Activated T-cell treated with anti-CD3 and anti-CD28 coated beads, Interleukin-2, amount 50 U/mL, for 4 hours (primary cell): ENCODE results near the gene AP1S1. TPM values are rescaled to one million over a fixed set of nuclear protein-coding genes. Genes with fewer than 3 reads are reported as not detected.
"Not testable (repeated sequence)": the region's sequence is repeated elsewhere in the genome, so short reads cannot be mapped to it uniquely, and the experiment has no call there.

ENCODE experiments used
- ATAC-seq, 2 donors: fragments of 200-7000 bp; cut with Tn5 transposase; one replicate each; pipeline ENCODE4 v1.10.0; 2021
- DNase-seq: peaks from one replicate; pipeline ENCODE4 v3.0.0-alpha.2; 2020
- H3K27me3 Mint-ChIP-seq: one replicate; pipeline ENCODE4 v1.8.0; 2021; ENCODE audit warnings: low read depth, mixed read lengths
- H3K36me3 Mint-ChIP-seq: one replicate; pipeline ENCODE4 v1.8.0; 2022; ENCODE audit warnings: mixed read lengths; ENCODE audit not compliant: insufficient read depth
- H3K4me1 Mint-ChIP-seq: one replicate; pipeline ENCODE4 v1.8.0; 2021; ENCODE audit warnings: low read depth, mixed read lengths
- H3K4me3 Mint-ChIP-seq: one replicate; pipeline ENCODE4 v1.8.0; 2021; ENCODE audit warnings: mild to moderate bottlenecking, moderate library complexity, mixed read lengths
- H3K9me3 Mint-ChIP-seq: one replicate; pipeline ENCODE4 v1.8.0; 2021; ENCODE audit warnings: mixed read lengths
- total RNA-seq, 3 donors: library from RNA; stranded (reverse); gene quantifications; one replicate each; pipeline ENCODE4 v1.2.1, GENCODE V29; 2021

The AP1S1 gene
- total RNA-seq, 3 donors from 2014 or later, result 27.6 to 32.9 (median 28.3) TPM

DNA sequence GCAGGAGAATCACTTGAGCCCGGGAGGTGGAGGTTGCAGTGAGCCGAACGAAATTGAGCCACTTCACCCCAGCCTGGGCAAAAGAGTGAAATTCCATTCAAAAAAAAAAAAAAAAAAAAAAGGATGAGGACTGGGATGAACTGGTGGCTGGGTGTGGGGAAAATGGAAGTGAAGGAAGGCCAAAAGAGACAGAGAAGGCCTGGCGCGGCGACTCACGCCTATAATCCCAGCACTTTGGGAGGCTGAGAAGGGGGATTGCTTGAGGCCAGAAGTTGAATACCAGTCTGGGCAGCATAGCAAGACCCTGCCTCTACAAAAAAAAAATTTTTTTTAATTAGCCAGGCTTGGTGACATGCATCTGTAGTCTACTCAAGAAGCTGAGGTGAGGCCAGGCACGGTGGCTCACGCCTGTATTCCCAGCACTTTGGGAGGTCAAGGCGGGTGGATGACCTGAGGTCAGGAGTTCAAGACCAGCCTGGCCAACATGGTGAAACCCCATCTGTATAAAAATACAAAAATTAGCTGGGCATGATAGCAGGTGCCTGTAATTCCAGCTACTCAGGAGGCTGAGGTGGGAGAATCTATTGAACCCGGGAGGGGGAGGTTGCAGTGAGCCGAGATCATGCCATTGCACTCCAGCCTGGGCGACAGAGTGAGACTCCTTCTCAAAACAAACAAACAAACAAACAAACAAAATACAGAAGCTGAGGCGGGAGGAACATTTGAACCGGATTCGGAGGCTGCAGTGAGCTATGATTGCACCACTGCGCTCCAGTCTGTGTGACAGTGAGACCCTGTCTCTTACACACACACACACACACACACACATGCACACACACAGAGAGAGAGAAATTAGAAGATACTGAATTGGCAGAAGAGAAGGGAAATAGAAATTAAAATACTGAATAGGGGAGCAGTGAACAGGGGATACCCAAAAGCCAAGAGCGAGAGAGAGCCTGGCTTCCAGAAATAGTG lies 21.4 kb upstream of the AP1S1 start:
- not testable (repeated sequence) for H3K4me3 Mint-ChIP-seq, H3K36me3 Mint-ChIP-seq, ATAC-seq, DNase-seq, H3K9me3 Mint-ChIP-seq
- Mint-ChIP-seq H3K4me1 (peaks cover 29% of the 10 kb centered on the region), H3K27me3 (peaks cover 31% of the 10 kb centered on the region)

DNA sequence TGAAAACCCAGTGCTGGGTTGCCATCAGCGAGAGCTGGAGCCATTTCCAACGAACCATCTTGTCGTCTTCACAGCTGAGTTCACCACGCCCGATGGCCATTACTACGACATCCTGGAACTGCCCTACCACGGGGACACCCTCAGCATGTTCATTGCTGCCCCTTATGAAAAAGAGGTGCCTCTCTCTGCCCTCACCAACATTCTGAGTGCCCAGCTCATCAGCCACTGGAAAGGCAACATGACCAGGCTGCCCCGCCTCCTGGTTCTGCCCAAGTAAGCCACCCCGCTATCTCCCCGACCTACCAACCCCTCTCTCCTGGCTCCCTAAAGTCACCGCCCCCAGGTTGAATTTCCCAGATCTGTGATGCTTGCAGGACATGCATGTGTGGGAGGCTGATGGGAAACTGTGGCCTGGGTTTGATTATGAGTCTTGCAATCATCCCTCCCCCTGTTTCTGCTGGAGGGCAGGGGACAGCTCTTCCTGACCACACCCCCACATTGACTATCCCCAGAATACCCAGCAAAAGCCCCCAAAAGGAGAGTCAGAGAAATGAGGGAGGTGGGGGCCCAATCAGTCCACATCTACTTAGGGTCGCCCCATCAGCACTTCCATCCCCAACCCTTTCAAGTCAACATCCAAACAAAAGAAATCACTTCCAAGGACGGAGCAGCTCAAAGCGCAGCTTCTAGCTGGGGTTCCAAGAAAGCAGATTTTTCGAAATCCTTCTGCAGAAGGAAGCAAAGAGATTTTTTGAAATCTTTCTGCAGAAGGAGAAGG lies 20.5 kb upstream of the AP1S1 start:
- Mint-ChIP-seq H3K27me3 (peaks cover 30% of the 10 kb centered on the region), H3K4me1 (peaks cover 36% of the 10 kb centered on the region), H3K36me3 (no peaks in the 10 kb centered on the region), H3K4me3 (no peak overlapping the region), H3K9me3 (no peaks in the 10 kb centered on the region)
- no peak for DNase-seq
- ATAC-seq, result no peak

GRCh38 chr7:101134399-101134980 lies 19.8 kb upstream of the AP1S1 start:
- Mint-ChIP-seq H3K4me3 (no peak overlapping the region), H3K4me1 (peaks cover 39% of the 10 kb centered on the region), H3K36me3 (no peaks in the 10 kb centered on the region), H3K27me3 (peaks cover 27% of the 10 kb centered on the region), H3K9me3 (no peaks in the 10 kb centered on the region)
- DNase-seq (no peak), ATAC-seq (no peak)

GRCh38 chr7:101137651-101138212 lies 16.5 kb upstream of the AP1S1 start:
- DNase-seq (no peak), ATAC-seq (no peak)
- H3K36me3 Mint-ChIP-seq, result no peaks in the 10 kb centered on the region
- no peaks in the 10 kb centered on the region for H3K9me3 Mint-ChIP-seq
- peaks cover 17% of the 10 kb centered on the region for H3K27me3 Mint-ChIP-seq
- peak overlapping the region; percentile 40 for H3K4me3 Mint-ChIP-seq
- H3K4me1 Mint-ChIP-seq, result peaks cover 47% of the 10 kb centered on the region

DNA sequence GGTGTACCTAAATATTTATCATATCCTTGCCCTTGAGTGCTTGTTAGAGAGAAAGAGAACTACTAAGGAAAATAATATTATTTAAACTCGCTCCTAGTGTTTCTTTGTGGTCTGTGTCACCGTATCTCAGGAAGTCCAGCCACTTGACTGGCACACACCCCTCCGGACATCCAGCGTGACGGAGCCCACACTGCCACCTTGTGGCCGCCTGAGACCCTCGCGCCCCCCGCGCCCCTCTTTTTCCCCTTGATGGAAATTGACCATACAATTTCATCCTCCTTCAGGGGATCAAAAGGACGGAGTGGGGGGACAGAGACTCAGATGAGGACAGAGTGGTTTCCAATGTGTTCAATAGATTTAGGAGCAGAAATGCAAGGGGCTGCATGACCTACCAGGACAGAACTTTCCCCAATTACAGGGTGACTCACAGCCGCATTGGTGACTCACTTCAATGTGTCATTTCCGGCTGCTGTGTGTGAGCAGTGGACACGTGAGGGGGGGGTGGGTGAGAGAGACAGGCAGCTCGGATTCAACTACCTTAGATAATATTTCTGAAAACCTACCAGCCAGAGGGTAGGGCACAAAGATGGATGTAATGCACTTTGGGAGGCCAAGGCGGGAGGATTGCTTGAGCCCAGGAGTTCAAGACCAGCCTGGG lies 15.9 kb upstream of the AP1S1 start:
- H3K27me3 Mint-ChIP-seq, result peaks cover 14% of the 10 kb centered on the region
- H3K4me1 Mint-ChIP-seq, result peaks cover 45% of the 10 kb centered on the region
- H3K36me3 Mint-ChIP-seq, result no peaks in the 10 kb centered on the region
- peak; percentile 84 for DNase-seq
- H3K9me3 Mint-ChIP-seq, result no peaks in the 10 kb centered on the region
- peak overlapping the region; percentile 56 for H3K4me3 Mint-ChIP-seq
- ATAC-seq, result peak; percentile 91 to 94

- Mint-ChIP-seq H3K4me1 (peaks cover 35% of the 10 kb centered on the region), H3K4me3 (no peak overlapping the region), H3K9me3 (no peaks in the 10 kb centered on the region), H3K27me3 (peaks cover 13% of the 10 kb centered on the region), H3K36me3 (no peaks in the 10 kb centered on the region)
- DNase-seq (no peak), ATAC-seq (no peak)
Measured at GRCh38 chr7:101140339-101140699, 14.0 kb upstream of the AP1S1 start.

DNA sequence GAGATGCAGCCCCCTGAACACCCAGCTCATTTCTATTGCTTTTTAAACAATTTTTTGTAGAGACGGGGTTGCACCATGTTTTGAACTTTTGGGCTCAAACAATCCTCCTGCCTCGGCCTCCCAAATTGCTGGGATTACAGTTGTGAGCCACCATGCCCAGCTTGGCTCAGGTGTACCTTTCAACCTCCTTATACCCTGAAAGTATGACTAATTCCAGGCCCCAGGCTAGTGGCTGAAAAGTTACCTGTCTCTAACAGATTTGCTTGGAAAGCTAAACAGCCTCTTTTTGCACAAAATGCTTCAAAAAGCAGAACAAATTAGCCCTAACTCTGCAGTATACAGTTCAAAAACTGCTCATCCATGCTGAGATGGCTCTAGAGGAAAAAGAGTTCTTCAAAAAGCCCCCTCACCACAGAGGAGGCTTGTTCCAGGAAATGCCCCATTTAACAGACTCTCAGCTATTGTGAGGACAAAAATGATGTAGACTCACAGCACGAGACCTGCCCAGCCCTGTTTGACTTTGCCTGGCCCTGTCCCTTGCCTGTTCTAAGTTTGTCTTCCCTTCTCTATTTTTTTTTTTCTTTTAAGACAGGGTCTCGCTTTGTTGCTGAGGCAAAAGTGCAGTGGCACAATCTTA lies 13.4 kb upstream of the AP1S1 start:
- Mint-ChIP-seq H3K4me1 (peaks cover 35% of the 10 kb centered on the region), H3K36me3 (no peaks in the 10 kb centered on the region), H3K27me3 (peaks cover 15% of the 10 kb centered on the region), H3K4me3 (no peak overlapping the region), H3K9me3 (no peaks in the 10 kb centered on the region)
- no peak for DNase-seq
- no peak for ATAC-seq

GRCh38 chr7:101151908-101152651 lies 2.2 kb upstream of the AP1S1 start:
- ATAC-seq (no peak), DNase-seq (no peak)
- no peaks in the 10 kb centered on the region for H3K9me3 Mint-ChIP-seq
- H3K4me1 Mint-ChIP-seq, result peaks cover 15% of the 10 kb centered on the region
- no peak overlapping the region for H3K4me3 Mint-ChIP-seq
- H3K36me3 Mint-ChIP-seq, result peaks cover 3% of the 10 kb centered on the region
- H3K27me3 Mint-ChIP-seq, result peaks cover 11% of the 10 kb centered on the region

DNA sequence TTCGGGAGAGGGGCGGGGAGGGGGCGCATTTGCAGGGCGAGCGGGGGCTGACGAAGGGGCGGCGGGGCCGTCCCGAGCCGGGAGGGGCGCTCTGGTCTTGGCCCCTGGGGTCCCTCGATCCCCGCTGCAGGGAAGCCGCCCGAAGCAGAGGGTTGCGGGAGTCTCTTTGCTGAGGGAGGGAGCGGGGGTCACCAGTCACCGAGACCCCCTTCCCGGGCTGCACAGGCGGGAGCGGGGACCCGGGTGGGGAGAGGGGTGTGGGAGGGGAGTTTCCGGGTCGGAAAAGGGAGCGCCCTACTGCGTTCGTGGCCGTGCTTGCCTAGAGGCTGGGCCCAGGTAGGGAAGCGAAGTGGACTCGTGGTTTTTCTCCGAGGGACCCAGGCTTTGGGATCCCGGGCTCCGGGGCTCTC lies 422 bp downstream of the AP1S1 start:
- peaks cover 11% of the 10 kb centered on the region for H3K4me1 Mint-ChIP-seq
- DNase-seq, result no peak
- H3K4me3 Mint-ChIP-seq, result peak overlapping the region; percentile 81
- peaks cover 10% of the 10 kb centered on the region for H3K36me3 Mint-ChIP-seq
- peak; percentile 29 to 45 for ATAC-seq
- peaks cover 2% of the 10 kb centered on the region for H3K27me3 Mint-ChIP-seq
- H3K9me3 Mint-ChIP-seq, result no peaks in the 10 kb centered on the region

- peaks cover 12% of the 10 kb centered on the region for H3K36me3 Mint-ChIP-seq
- peaks cover under 1% of the 10 kb centered on the region for H3K27me3 Mint-ChIP-seq
- H3K9me3 Mint-ChIP-seq, result no peaks in the 10 kb centered on the region
- H3K4me1 Mint-ChIP-seq, result peaks cover 11% of the 10 kb centered on the region
- no peak for DNase-seq
- ATAC-seq, result no peak
- H3K4me3 Mint-ChIP-seq, result peak overlapping the region; percentile 81
Measured at GRCh38 chr7:101155303-101155702, 1.0 kb downstream of the AP1S1 start.

GRCh38 chr7:101156277-101156676 lies 2.0 kb downstream of the AP1S1 start:
- Mint-ChIP-seq H3K9me3 (no peaks in the 10 kb centered on the region), H3K4me1 (peaks cover 11% of the 10 kb centered on the region), H3K27me3 (peaks cover 4% of the 10 kb centered on the region), H3K36me3 (peaks cover 14% of the 10 kb centered on the region), H3K4me3 (no peak overlapping the region)
- DNase-seq (no peak), ATAC-seq (no peak)

DNA sequence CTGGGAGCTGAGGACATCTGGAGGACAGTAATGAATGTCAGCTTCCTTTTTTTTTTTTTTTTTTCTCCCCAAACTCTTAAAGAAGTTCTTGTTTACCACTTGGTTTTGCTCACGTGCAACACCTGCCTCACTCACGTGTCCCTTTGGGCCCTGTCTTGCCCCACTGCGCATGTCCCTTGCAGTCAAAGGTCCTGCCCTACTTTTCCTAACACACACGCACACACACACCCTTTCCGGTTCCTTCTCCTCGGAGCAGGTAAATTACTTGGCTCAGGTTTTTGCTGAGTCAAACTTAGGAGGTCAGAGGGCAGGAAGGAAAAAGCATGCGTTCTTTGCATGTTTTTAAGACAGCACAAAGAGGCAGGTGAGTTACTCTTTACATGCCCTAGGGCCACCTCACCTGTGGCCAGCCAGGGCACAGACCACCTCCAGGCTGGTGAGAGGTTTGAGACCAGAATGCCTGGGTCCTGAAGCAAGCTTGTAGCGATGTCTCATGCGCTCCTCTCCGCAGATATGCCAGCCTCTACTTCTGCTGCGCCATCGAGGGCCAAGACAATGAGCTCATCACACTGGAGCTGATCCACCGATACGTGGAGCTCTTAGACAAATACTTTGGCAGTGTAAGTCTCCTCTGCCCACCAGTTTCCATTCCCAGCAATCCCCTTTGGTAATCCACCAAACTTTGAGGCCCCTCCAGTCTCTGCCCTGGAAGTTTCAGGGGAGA lies 2.8 kb downstream of the AP1S1 start:
- H3K9me3 Mint-ChIP-seq, result no peaks in the 10 kb centered on the region
- no peak overlapping the region for H3K4me3 Mint-ChIP-seq
- DNase-seq (no peak), ATAC-seq (no peak)
- H3K27me3 Mint-ChIP-seq, result peaks cover 7% of the 10 kb centered on the region
- peaks cover 14% of the 10 kb centered on the region for H3K36me3 Mint-ChIP-seq
- H3K4me1 Mint-ChIP-seq, result peaks cover 11% of the 10 kb centered on the region
